Spleen (tissue), 11 donors: ENCODE results near the gene MRPL50. TPM values are rescaled to one million over a fixed set of nuclear protein-coding genes. Genes with fewer than 3 reads are reported as not detected.

Experiments
- DNase-seq: peaks from one replicate; pipeline ENCODE4 v3.0.0-alpha.2; 2020
- H3K27ac ChIP-seq, 8 donors: fragments of 200-600 bp; sonication (generic) in 7 of 8; 1 replicate in 4 of 8; 2 replicates in 4 of 8; pipeline versions ENCODE4 v1.5.0 to v1.8.0; 2016 to 2021; ENCODE audit warnings: inconsistent platforms in 4 of 8, mild to moderate bottlenecking in 4 of 8, moderate library complexity in 1 of 8
- H3K27me3 ChIP-seq, 7 donors: fragments of 200-600 bp; sonication (generic) in 6 of 7; replicated peaks in 1 of 7; 1 replicate in 4 of 7; 2 replicates in 3 of 7; pipeline versions ENCODE4 v1.5.0 to v1.8.0; 2016 to 2021; ENCODE audit warnings: inconsistent platforms in 3 of 7, mild to moderate bottlenecking in 1 of 7
- H3K36me3 ChIP-seq, 6 donors: fragments of 200-600 bp; sonication (generic) in 5 of 6; 1 replicate in 4 of 6; 2 replicates in 2 of 6; pipeline versions ENCODE4 v1.5.0 to v1.8.0; 2016 to 2021; ENCODE audit warnings: inconsistent platforms in 2 of 6
- H3K4me1 ChIP-seq, 6 donors: fragments of 200-600 bp; sonication (generic) in 5 of 6; 1 replicate in 3 of 6; 2 replicates in 3 of 6; pipeline versions ENCODE4 v1.5.0 to v1.8.0; 2016 to 2021; ENCODE audit warnings: inconsistent platforms in 3 of 6
- H3K4me3 ChIP-seq, 8 donors: fragments of 200-600 bp; sonication (generic) in 7 of 8; 1 replicate in 4 of 8; 2 replicates in 4 of 8; pipeline versions ENCODE4 v1.5.0 to v1.8.0; 2016 to 2021; ENCODE audit warnings: inconsistent platforms in 4 of 8, mild to moderate bottlenecking in 4 of 8, moderate library complexity in 2 of 8
- H3K9me3 ChIP-seq, 8 donors: fragments of 200-600 bp; sonication (generic) in 7 of 8; 1 replicate in 4 of 8; 2 replicates in 4 of 8; pipeline versions ENCODE4 v1.5.0 to v1.8.0; 2016 to 2021; ENCODE audit warnings: inconsistent platforms in 4 of 8
- POLR2A ChIP-seq, 3 donors: fragments of 450-650 bp; IDR thresholded peaks; one replicate each; pipeline ENCODE4 v1.5.1; 2017; ENCODE audit warnings: antibody characterized with exemption in 3 of 3, mild to moderate bottlenecking in 1 of 3
- POLR2AphosphoS5 ChIP-seq, 3 donors: sonication (generic); formaldehyde crosslinking; IDR thresholded peaks; one replicate each; pipeline ENCODE4 v1.5.1; 2017; ENCODE audit warnings: antibody characterized with exemption in 3 of 3
- WGBS, 5 donors: extraction: QIAGEN DNeasy Blood & Tissue Kit in 3 of 5; methylation state at CpG; one replicate each; pipeline versions ENCODE4 v1.1.5 to v1.1.7; 2013 to 2018; 5-methylcytosine and 5-hydroxymethylcytosine counted together
- intact Hi-C: fragments of 100-400 bp; cut with DNase I; formaldehyde crosslinking; loops from one replicate; pipeline ENCODE4 v1.15.0; 2023; ENCODE audit warnings: low total_unique reads
- polyA plus RNA-seq, 3 donors: library from polyadenylated mRNA; stranded (reverse); fragments of 200-250 nt; gene quantifications; one replicate each; pipeline ENCODE4 v1.2.1, GENCODE V29; 2013
- total RNA-seq, 7 donors: library from RNA; depleted of rRNA in 3 of 7; stranded (reverse); fragments of >200 nt in 3 of 7; fragmentation: NEBNext Ultra II Directional in 4 of 7; extraction: Animal tissue kit (Norgen Biotek cat#: 25700) in 4 of 7; gene quantifications; one replicate each; pipeline versions ENCODE4 v1.1.0 to v1.2.1, GENCODE V29; 2016 to 2021
- TF ChIP-seq, protein P1 (sequence below), 11 experiments: fragments of 200-600 bp in 7 of 11; fragments of 450-650 bp in 4 of 11; sonication (generic) in 4 of 11; IDR thresholded peaks in 8 of 11; conservative IDR thresholded peaks in 3 of 11; 1 replicate in 7 of 11; 2 replicates in 4 of 11; pipeline versions ENCODE4 v1.4.0 to v1.8.0; 2016 to 2021; ENCODE audit warnings: antibody characterized with exemption in 11 of 11, inconsistent platforms in 4 of 11, mild to moderate bottlenecking in 1 of 11
- donor health status: healthy with polysubstance abuse.
- donor health status: DM: no; HTN: no; CAD: no; lungs with moderate emphysema.
- donor health status: DM: no; HTN: no; CAD: no.
- donor health status: Bipolar disorder and iron deficiency.
- donor health status: healthy.
- donor health status: DM: no; HTN: no; CAD: no.
- donor health status: DM: yes; HTN: yes; CAD: no.

MRPL50 gene
- total and polyA plus RNA-seq, 10 donors = 7.8 to 15.5 (median 11.2) TPM

DNA sequence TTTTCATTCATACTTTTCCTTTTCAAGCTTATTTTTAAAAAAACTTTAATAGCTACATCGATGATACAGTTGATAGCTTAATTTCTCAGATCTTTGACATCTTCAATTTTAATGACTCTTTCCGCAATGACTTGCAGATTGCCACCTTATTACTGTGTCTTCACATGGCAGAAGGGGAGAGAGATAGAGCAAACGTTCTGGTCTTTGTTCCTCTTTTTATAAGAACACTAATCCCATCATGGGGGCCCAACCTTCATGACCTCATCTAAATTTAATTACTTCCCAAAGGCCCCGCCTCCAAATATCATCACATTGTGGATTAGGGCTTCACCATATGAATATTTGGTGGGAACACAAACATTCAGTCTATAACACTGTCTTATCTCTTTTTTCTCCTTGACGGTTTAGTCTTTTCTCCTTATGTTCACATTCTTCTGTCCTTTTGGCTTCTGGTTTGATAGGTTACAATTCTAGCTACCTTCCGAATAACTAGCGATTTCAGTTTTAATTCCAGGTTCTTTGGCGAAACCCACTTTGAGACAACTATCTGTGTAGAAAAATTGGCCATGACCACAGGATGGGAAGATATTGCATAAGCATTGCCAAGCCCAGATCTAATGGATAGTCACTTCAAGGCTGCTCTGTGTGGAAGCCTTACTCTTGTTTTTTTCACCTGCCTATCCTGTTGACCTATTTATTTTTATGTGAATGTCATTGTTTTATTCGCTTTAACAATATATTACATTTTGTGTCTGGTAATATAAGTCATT lies 5.3 kb upstream of the MRPL50 start:
- Histone ChIP-seq H3K4me3 (no peak overlapping the region), H3K9me3 (peaks cover 24 to 72% (median 58%) of the 10 kb centered on the region in 8 donors), H3K27me3 (no peaks in the 10 kb centered on the region), H3K27ac (no peak overlapping the region), H3K4me1 (peaks cover 8 to 31% (median 21%) of the 10 kb centered on the region in 6 donors), H3K36me3 (peaks cover 44 to 88% (median 82%) of the 10 kb centered on the region in 6 donors)
- 91 to 95% (median 94%) methylated on average over 9 of the region's 9 CpGs for WGBS, 5 donors
- no peak for DNase-seq
- intact Hi-C loops = no loop called here
- TF ChIP-seq POLR2AphosphoS5 (IDR thresholded peaks at IDR 0.05) = no peak
- TF ChIP-seq, protein P1, sequence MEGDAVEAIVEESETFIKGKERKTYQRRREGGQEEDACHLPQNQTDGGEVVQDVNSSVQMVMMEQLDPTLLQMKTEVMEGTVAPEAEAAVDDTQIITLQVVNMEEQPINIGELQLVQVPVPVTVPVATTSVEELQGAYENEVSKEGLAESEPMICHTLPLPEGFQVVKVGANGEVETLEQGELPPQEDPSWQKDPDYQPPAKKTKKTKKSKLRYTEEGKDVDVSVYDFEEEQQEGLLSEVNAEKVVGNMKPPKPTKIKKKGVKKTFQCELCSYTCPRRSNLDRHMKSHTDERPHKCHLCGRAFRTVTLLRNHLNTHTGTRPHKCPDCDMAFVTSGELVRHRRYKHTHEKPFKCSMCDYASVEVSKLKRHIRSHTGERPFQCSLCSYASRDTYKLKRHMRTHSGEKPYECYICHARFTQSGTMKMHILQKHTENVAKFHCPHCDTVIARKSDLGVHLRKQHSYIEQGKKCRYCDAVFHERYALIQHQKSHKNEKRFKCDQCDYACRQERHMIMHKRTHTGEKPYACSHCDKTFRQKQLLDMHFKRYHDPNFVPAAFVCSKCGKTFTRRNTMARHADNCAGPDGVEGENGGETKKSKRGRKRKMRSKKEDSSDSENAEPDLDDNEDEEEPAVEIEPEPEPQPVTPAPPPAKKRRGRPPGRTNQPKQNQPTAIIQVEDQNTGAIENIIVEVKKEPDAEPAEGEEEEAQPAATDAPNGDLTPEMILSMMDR (IDR thresholded peaks at IDR 0.05 in 8 of 11, conservative IDR thresholded peaks at IDR 0.05 in 3 of 11) = no peak
- TF ChIP-seq POLR2A (IDR thresholded peaks at IDR 0.05) = no peak

DNA sequence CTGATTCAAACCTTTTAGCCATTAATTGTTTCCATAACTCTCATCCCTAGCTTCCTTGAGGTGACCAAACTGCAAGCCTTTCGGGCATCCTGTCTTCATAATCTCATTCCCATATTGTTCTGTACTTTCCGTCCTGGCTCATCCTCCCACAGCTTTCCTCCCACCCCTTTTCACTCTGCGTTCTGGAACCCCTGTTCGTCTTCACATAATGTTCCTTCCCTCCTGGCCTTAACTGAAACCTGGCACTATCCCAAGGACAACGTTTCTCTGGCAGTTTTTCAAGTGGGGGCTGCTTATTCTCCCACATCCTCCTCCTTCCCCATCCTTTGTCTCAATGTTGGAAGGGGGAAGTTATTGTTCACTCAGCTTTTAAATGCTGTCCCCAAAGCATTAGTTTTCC lies 1.7 kb upstream of the MRPL50 start:
- peaks cover 8 to 36% (median 22%) of the 10 kb centered on the region in 8 donors for H3K9me3 ChIP-seq
- DNase-seq = no peak
- peaks cover 20 to 68% (median 50%) of the 10 kb centered on the region in 6 donors for H3K36me3 ChIP-seq
- H3K27ac ChIP-seq = peak overlapping the region; percentile 74 to 95 (median 88)
- TF ChIP-seq POLR2A (IDR thresholded peaks at IDR 0.05) (no peak), POLR2AphosphoS5 (IDR thresholded peaks at IDR 0.05) (peak in 1 of 3 donors; percentile 36)
- TF ChIP-seq, protein P1 (IDR thresholded peaks at IDR 0.05 in 8 of 11, conservative IDR thresholded peaks at IDR 0.05 in 3 of 11) = no peak
- WGBS, 5 donors = 32 to 43% (median 39%) methylated on average over 5 of the region's 5 CpGs
- intact Hi-C loops = no loop called here
- H3K27me3 ChIP-seq = no peaks in the 10 kb centered on the region
- peaks cover 21 to 59% (median 49%) of the 10 kb centered on the region in 6 donors for H3K4me1 ChIP-seq
- peak overlapping the region in 7 of 8 donors; percentile 51 to 82 (median 66) for H3K4me3 ChIP-seq

DNA sequence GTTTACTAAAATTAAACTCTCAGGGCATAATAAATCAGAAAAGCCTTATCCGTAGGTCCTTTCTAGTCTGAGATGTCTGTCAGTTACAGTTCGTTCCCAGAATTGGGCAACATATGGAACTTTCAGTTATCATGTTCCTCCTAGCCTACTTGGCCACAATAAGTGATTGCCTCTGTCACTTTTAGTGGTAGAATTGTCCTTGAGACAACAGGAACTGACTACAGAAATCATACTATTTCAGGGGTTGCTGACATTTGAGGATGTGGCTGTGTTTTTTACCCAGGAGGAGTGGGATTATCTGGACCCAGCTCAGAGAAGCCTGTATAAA lies 1.2 kb upstream of the MRPL50 start:
- H3K27ac ChIP-seq = peak overlapping the region; percentile 74 to 95 (median 88)
- peaks cover 8 to 31% (median 17%) of the 10 kb centered on the region in 8 donors for H3K9me3 ChIP-seq
- intact Hi-C loops = loop anchor here (5.0 kb wide), 1 partner anchor 133 kb away; the partner anchor contains the start of gene RNF20
- WGBS, 5 donors = 2 to 14% (median 9%) methylated on average over 2 of the region's 2 CpGs
- no peaks in the 10 kb centered on the region for H3K27me3 ChIP-seq
- H3K36me3 ChIP-seq = peaks cover 15 to 66% (median 44%) of the 10 kb centered on the region in 6 donors
- TF ChIP-seq POLR2A (IDR thresholded peaks at IDR 0.05) (no peak), POLR2AphosphoS5 (IDR thresholded peaks at IDR 0.05) (no peak)
- TF ChIP-seq, protein P1 (IDR thresholded peaks at IDR 0.05 in 8 of 11, conservative IDR thresholded peaks at IDR 0.05 in 3 of 11) = no peak
- no peak for DNase-seq
- H3K4me3 ChIP-seq = peak overlapping the region; percentile 51 to 82 (median 63)
- peaks cover 21 to 65% (median 53%) of the 10 kb centered on the region in 6 donors for H3K4me1 ChIP-seq
